ENCODE results near the gene TCP1. TPM values are rescaled to one million over a fixed set of nuclear protein-coding genes. Genes with fewer than 3 reads are reported as not detected.

Gene TCP1
- total RNA-seq, 1 donor from 2014 or later: 334 TPM

- Histone ChIP-seq H3K4me3 (no peak overlapping the region), H3K4me2 (no peak overlapping the region), H3K9me3 (ENCODE audit: low read depth) (no peaks in the 10 kb centered on the region), H2AFZ (replicated peaks) (no peak overlapping the region), H3K4me1 (peaks cover 6% of the 10 kb centered on the region), H3K36me3 (no peaks in the 10 kb centered on the region), H3K27ac (no peak overlapping the region), H3F3A (ENCODE audit: low read depth) (no peaks in the 10 kb centered on the region), H3K27me3 (no peaks in the 10 kb centered on the region), H3K9ac (no peak overlapping the region), H3K79me2 (ENCODE audit: low read depth) (no peaks in the 10 kb centered on the region), H4K20me1 (ENCODE audit: low read depth) (no peaks in the 10 kb centered on the region)
- Mint-ChIP-seq H3K9me3 (no peaks in the 10 kb centered on the region), H3K36me3 (no peaks in the 10 kb centered on the region), H3K4me3 (no peak overlapping the region), H3K4me1 (peaks cover 10% of the 10 kb centered on the region), H3K27ac (no peak overlapping the region), H3K27me3 (ENCODE audit: insufficient read depth, low read depth) (peaks cover 4% of the 10 kb centered on the region)
- TF ChIP-seq EZH2 (IDR thresholded peaks at IDR 0.05) (no peak), EZH2phosphoT487 (IDR thresholded peaks at IDR 0.05) (no peak)
- TF ChIP-seq, protein P1, sequence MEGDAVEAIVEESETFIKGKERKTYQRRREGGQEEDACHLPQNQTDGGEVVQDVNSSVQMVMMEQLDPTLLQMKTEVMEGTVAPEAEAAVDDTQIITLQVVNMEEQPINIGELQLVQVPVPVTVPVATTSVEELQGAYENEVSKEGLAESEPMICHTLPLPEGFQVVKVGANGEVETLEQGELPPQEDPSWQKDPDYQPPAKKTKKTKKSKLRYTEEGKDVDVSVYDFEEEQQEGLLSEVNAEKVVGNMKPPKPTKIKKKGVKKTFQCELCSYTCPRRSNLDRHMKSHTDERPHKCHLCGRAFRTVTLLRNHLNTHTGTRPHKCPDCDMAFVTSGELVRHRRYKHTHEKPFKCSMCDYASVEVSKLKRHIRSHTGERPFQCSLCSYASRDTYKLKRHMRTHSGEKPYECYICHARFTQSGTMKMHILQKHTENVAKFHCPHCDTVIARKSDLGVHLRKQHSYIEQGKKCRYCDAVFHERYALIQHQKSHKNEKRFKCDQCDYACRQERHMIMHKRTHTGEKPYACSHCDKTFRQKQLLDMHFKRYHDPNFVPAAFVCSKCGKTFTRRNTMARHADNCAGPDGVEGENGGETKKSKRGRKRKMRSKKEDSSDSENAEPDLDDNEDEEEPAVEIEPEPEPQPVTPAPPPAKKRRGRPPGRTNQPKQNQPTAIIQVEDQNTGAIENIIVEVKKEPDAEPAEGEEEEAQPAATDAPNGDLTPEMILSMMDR (IDR thresholded peaks at IDR 0.05): no peak
- DNase-seq (ENCODE audit: low spot score): no peak
These were observed 17.9 kb upstream of the TCP1 start for GRCh38 chr6:159807150-159807858.

DNA sequence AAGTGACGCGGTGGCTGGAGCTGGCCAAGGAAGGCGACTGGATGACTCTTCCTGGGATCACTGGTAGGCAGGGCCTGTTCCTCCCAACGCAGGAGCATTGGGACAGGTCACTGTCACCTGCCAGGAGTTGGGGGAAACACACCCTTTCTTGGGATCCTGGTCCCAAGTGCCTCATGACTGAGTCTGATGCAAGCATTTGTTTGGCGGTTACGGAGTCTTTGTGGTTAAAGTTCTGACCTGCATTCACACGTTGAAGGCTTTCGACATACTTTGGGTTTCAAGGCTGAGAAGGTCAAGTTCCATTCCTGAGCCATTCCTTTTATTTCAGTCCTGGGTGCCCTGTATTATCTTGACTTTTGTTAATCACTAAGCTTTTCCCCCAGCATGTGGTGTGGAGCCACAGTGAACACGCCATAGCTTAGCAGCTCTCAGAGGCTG lies 16.6 kb upstream of the TCP1 start:
- Histone ChIP-seq H3K9me3 (ENCODE audit: low read depth) (no peaks in the 10 kb centered on the region), H2AFZ (replicated peaks) (no peak overlapping the region), H3K4me2 (no peak overlapping the region), H4K20me1 (ENCODE audit: low read depth) (no peaks in the 10 kb centered on the region), H3K27me3 (no peaks in the 10 kb centered on the region), H3K79me2 (ENCODE audit: low read depth) (no peaks in the 10 kb centered on the region), H3F3A (ENCODE audit: low read depth) (no peaks in the 10 kb centered on the region), H3K4me3 (no peak overlapping the region), H3K4me1 (peaks cover 6% of the 10 kb centered on the region), H3K36me3 (no peaks in the 10 kb centered on the region), H3K27ac (no peak overlapping the region), H3K9ac (no peak overlapping the region)
- no peak for DNase-seq (ENCODE audit: low spot score)
- Mint-ChIP-seq H3K4me3 (no peak overlapping the region), H3K9me3 (no peaks in the 10 kb centered on the region), H3K36me3 (no peaks in the 10 kb centered on the region), H3K4me1 (peaks cover 7% of the 10 kb centered on the region), H3K27ac (no peak overlapping the region), H3K27me3 (ENCODE audit: insufficient read depth, low read depth) (peaks cover 4% of the 10 kb centered on the region)
- TF ChIP-seq EZH2phosphoT487 (IDR thresholded peaks at IDR 0.05) (no peak), EZH2 (IDR thresholded peaks at IDR 0.05) (no peak)

DNA sequence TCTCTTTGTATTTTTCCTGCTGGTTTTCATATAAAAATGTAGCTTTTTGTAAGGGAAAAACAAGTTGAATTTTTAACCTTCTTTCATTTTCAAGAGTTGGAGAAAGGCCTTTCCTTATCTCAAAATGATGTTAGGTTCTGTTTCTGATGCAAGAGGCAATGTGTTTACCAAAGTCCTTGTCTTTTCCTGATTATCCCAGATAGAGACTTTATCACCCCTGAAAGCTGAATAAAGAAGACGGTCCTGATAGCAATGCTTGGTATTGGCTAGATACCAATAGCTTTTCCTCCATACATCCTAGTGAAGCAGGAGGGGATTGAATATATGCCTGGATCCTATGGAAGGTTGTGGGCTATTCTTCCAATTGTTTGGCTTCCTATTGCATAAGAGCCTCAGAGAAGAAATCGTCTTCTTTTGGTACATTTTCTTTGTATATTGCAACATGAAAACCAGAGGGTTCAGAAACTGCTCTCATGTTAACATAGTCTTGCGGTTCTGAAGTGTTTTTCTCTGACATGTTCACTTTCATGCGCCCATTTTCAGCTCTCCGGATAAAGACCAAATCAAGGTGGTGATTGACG lies 16.1 kb upstream of the TCP1 start:
- Histone ChIP-seq H3K9ac (no peak overlapping the region), H3F3A (ENCODE audit: low read depth) (no peaks in the 10 kb centered on the region), H2AFZ (replicated peaks) (no peak overlapping the region), H3K4me3 (no peak overlapping the region), H3K79me2 (ENCODE audit: low read depth) (no peaks in the 10 kb centered on the region), H4K20me1 (ENCODE audit: low read depth) (no peaks in the 10 kb centered on the region), H3K4me1 (peaks cover 6% of the 10 kb centered on the region), H3K36me3 (no peaks in the 10 kb centered on the region), H3K4me2 (no peak overlapping the region), H3K27ac (no peak overlapping the region), H3K9me3 (ENCODE audit: low read depth) (no peaks in the 10 kb centered on the region), H3K27me3 (no peaks in the 10 kb centered on the region)
- H3K4me1 Mint-ChIP-seq: peaks cover 2% of the 10 kb centered on the region
- no peak for TF ChIP-seq EZH2phosphoT487 (IDR thresholded peaks at IDR 0.05)
- TF ChIP-seq, protein P1 (IDR thresholded peaks at IDR 0.05): no peak
- no peak for TF ChIP-seq EZH2 (IDR thresholded peaks at IDR 0.05)
- DNase-seq (ENCODE audit: low spot score): no peak
- no peak overlapping the region for H3K4me3 Mint-ChIP-seq
- peaks cover 5% of the 10 kb centered on the region for H3K27me3 Mint-ChIP-seq (ENCODE audit: insufficient read depth, low read depth)
- no peak overlapping the region for H3K27ac Mint-ChIP-seq
- H3K9me3 Mint-ChIP-seq: no peaks in the 10 kb centered on the region
- H3K36me3 Mint-ChIP-seq: no peaks in the 10 kb centered on the region

- Histone ChIP-seq H3K9me3 (ENCODE audit: low read depth) (no peaks in the 10 kb centered on the region), H2AFZ (replicated peaks) (no peak overlapping the region), H3K36me3 (no peaks in the 10 kb centered on the region), H3K4me1 (peaks cover 6% of the 10 kb centered on the region), H3K4me3 (no peak overlapping the region), H3K4me2 (no peak overlapping the region), H3K27me3 (no peaks in the 10 kb centered on the region), H3K79me2 (ENCODE audit: low read depth) (no peaks in the 10 kb centered on the region), H4K20me1 (ENCODE audit: low read depth) (no peaks in the 10 kb centered on the region), H3K27ac (no peak overlapping the region), H3K9ac (no peak overlapping the region), H3F3A (ENCODE audit: low read depth) (no peaks in the 10 kb centered on the region)
- TF ChIP-seq, protein P1 (IDR thresholded peaks at IDR 0.05): no peak
- TF ChIP-seq EZH2phosphoT487 (IDR thresholded peaks at IDR 0.05): no peak
- TF ChIP-seq EZH2 (IDR thresholded peaks at IDR 0.05): no peak
- no peaks in the 10 kb centered on the region for H3K4me1 Mint-ChIP-seq
- H3K4me3 Mint-ChIP-seq: no peak overlapping the region
- no peak for DNase-seq (ENCODE audit: low spot score)
- no peaks in the 10 kb centered on the region for H3K36me3 Mint-ChIP-seq
- no peak overlapping the region for H3K27ac Mint-ChIP-seq
- no peaks in the 10 kb centered on the region for H3K9me3 Mint-ChIP-seq
- H3K27me3 Mint-ChIP-seq (ENCODE audit: insufficient read depth, low read depth): peaks cover 6% of the 10 kb centered on the region
These were observed 15.1 kb upstream of the TCP1 start for GRCh38 chr6:159804504-159804903.

Data from neural progenitor cell (in vitro differentiated cells).